Chondrocyte (in vitro differentiated cells): ENCODE results near the gene PALLD. TPM values are rescaled to one million over a fixed set of nuclear protein-coding genes. Genes with fewer than 3 reads are reported as not detected.
A peak's percentile ranks its signal among the peaks of the same experiment; 100 is the strongest.
"Not testable (repeated sequence)": the region's sequence is repeated elsewhere in the genome, so short reads cannot be mapped to it uniquely, and the experiment has no call there.

Experiments
- DNase-seq: peaks from one replicate; pipeline ENCODE4 v3.0.0; 2021; ENCODE audit warnings: mixed read lengths, low spot score
- H3K27ac Mint-ChIP-seq: one replicate; pipeline ENCODE4 v1.8.0; 2021; ENCODE audit warnings: mild to moderate bottlenecking, moderate library complexity, mixed read lengths; ENCODE audit not compliant: unreplicated experiment
- H3K27me3 Mint-ChIP-seq: 2 replicates; pipeline ENCODE4 v1.8.0; 2021; ENCODE audit warnings: low read depth, mixed read lengths
- H3K36me3 Mint-ChIP-seq: 2 replicates; pipeline ENCODE4 v1.8.0; 2021; ENCODE audit warnings: low read depth, mixed read lengths
- H3K4me1 Mint-ChIP-seq: 2 replicates; pipeline ENCODE4 v1.8.0; 2021; ENCODE audit warnings: low read depth, mild to moderate bottlenecking, mixed read lengths
- H3K4me3 Mint-ChIP-seq: one replicate; pipeline ENCODE4 v1.8.0; 2021; ENCODE audit warnings: mild to moderate bottlenecking, moderate library complexity, mixed read lengths; ENCODE audit not compliant: unreplicated experiment
- H3K9me3 Mint-ChIP-seq: 2 replicates; pipeline ENCODE4 v1.8.0; 2021; ENCODE audit warnings: low read depth, mixed read lengths
- CTCF ChIP-seq: fragments of 200-600 bp; sonication (generic); IDR thresholded peaks from 2 replicates; pipeline ENCODE4 v1.5.0; 2021; ENCODE audit warnings: antibody characterized with exemption, mild to moderate bottlenecking, moderate library complexity
- long read RNA-seq: library from polyadenylated mRNA; stranded (forward); transcript quantifications from one replicate; pipeline ENCODE4 v2.0.0, GENCODE V29; 2021
- total RNA-seq: library from RNA; stranded (reverse); gene quantifications from 3 replicates; pipeline ENCODE4 v1.2.1, GENCODE V29; 2021

Gene PALLD
- total RNA-seq = 886 to 1,317 TPM (median 900 TPM) in 3 replicates
- long read RNA-seq, full-length matches to known transcripts = 601 of 1,123 reads
- long read RNA-seq, partial matches to known transcripts = 185 of 1,123 reads
- long read RNA-seq, other reads (novel, unspliced or antisense) = 337 of 1,123 reads

- no peaks in the 10 kb centered on the region for H3K9me3 Mint-ChIP-seq
- H3K4me1 Mint-ChIP-seq = peaks cover 28% of the 10 kb centered on the region
- H3K27me3 Mint-ChIP-seq = no peaks in the 10 kb centered on the region
- TF ChIP-seq CTCF = no peak
- peak within 1 kb of the TSS; percentile 63 for H3K4me3 Mint-ChIP-seq
- H3K36me3 Mint-ChIP-seq = no peaks in the 10 kb centered on the region
- no peak for DNase-seq
- H3K27ac Mint-ChIP-seq = peak within 1 kb of the TSS; percentile 91
These were observed at the start of gene PALLD for GRCh38 chr4:168496834-168497233. TSS of gene PALLD (plus strand) at chr4:168497052.

- DNase-seq, H3K27me3 Mint-ChIP-seq, H3K27ac Mint-ChIP-seq, H3K4me3 Mint-ChIP-seq, H3K36me3 Mint-ChIP-seq, H3K4me1 Mint-ChIP-seq, H3K9me3 Mint-ChIP-seq: not testable (repeated sequence)
These were observed 47.8 kb upstream of the PALLD start for GRCh38 chr4:168449063-168449462.

GRCh38 chr4:168449719-168450452, 47.0 kb upstream of the PALLD start:
- no peak for TF ChIP-seq CTCF
- no peak for DNase-seq
- H3K4me3 Mint-ChIP-seq = no peak overlapping the region
- no peaks in the 10 kb centered on the region for H3K9me3 Mint-ChIP-seq
- H3K27ac Mint-ChIP-seq = no peak overlapping the region
- H3K4me1 Mint-ChIP-seq = peaks cover 8% of the 10 kb centered on the region
- no peaks in the 10 kb centered on the region for H3K27me3 Mint-ChIP-seq
- peaks cover 3% of the 10 kb centered on the region for H3K36me3 Mint-ChIP-seq

- peaks cover 8% of the 10 kb centered on the region for H3K4me1 Mint-ChIP-seq
- no peak for TF ChIP-seq CTCF
- DNase-seq = no peak
- no peak overlapping the region for H3K4me3 Mint-ChIP-seq
- no peaks in the 10 kb centered on the region for H3K27me3 Mint-ChIP-seq
- no peaks in the 10 kb centered on the region for H3K9me3 Mint-ChIP-seq
- H3K36me3 Mint-ChIP-seq = peaks cover 3% of the 10 kb centered on the region
- H3K27ac Mint-ChIP-seq = no peak overlapping the region
These were observed 45.5 kb upstream of the PALLD start for GRCh38 chr4:168451331-168451730.

GRCh38 chr4:168451744-168452390, 45.0 kb upstream of the PALLD start:
- Mint-ChIP-seq H3K4me3 (no peak overlapping the region), H3K36me3 (peaks cover 3% of the 10 kb centered on the region), H3K27me3 (no peaks in the 10 kb centered on the region), H3K4me1 (peaks cover 8% of the 10 kb centered on the region), H3K9me3 (no peaks in the 10 kb centered on the region), H3K27ac (no peak overlapping the region)
- no peak for DNase-seq
- no peak for TF ChIP-seq CTCF
